MM.1S (cell line): ENCODE measurements around the gene ZNF766.

ENCODE experiments used
- DNase-seq: peaks from one replicate; pipeline ENCODE4 v3.0.0-alpha.2; 2015
- H2AFZ ChIP-seq: fragments of 300-600 bp; sonication (generic); 2 replicates; pipeline ENCODE4 v1.6.0; 2016; ENCODE audit warnings: antibody characterized with exemption, low read length
- H3F3A ChIP-seq: fragments of 300-600 bp; sonication (generic); 2 replicates; pipeline ENCODE4 v1.6.1; 2016; ENCODE audit warnings: mild to moderate bottlenecking, antibody characterized with exemption, low read length, moderate library complexity, mixed read lengths; ENCODE audit not compliant: insufficient read depth
- H3K27ac ChIP-seq: fragments of 300-600 bp; sonication (generic); 2 replicates; pipeline ENCODE4 v1.5.1; 2016; ENCODE audit warnings: mild to moderate bottlenecking, low read length
- H3K27me3 ChIP-seq: fragments of 300-600 bp; sonication (generic); replicated peaks from 2 replicates; pipeline ENCODE4 v1.6.0; 2016; ENCODE audit warnings: low read length; ENCODE audit not compliant: insufficient read depth
- H3K36me3 ChIP-seq: fragments of 300-600 bp; sonication (generic); replicated peaks from 2 replicates; pipeline ENCODE4 v1.6.1; 2016; ENCODE audit warnings: mild to moderate bottlenecking, low read length, mixed read lengths; ENCODE audit not compliant: insufficient read depth
- H3K4me1 ChIP-seq: fragments of 300-600 bp; sonication (generic); 2 replicates; pipeline ENCODE4 v1.6.1; 2016; ENCODE audit warnings: low read length, mixed read lengths
- H3K4me2 ChIP-seq: fragments of 300-600 bp; sonication (generic); 2 replicates; pipeline ENCODE4 v1.6.0; 2016; ENCODE audit warnings: low read depth, low read length
- H3K4me3 ChIP-seq: fragments of 300-600 bp; sonication (generic); 2 replicates; pipeline ENCODE4 v1.5.1; 2016; ENCODE audit warnings: low read length, mixed read lengths
- H3K79me2 ChIP-seq: fragments of 300-600 bp; sonication (generic); 2 replicates; pipeline ENCODE4 v1.6.1; 2016; ENCODE audit warnings: mixed run types, low read length, mixed read lengths
- H3K9ac ChIP-seq: fragments of 300-600 bp; sonication (generic); 2 replicates; pipeline ENCODE4 v1.6.1; 2016; ENCODE audit warnings: low read length, mixed read lengths
- H3K9me2 ChIP-seq: fragments of 300-600 bp; sonication (generic); replicated peaks from 2 replicates; pipeline ENCODE4 v1.6.1; 2016; ENCODE audit warnings: mild to moderate bottlenecking, low read length, mixed read lengths; ENCODE audit not compliant: insufficient read depth
- H3K9me3 ChIP-seq: fragments of 300-600 bp; sonication (generic); replicated peaks from 2 replicates; pipeline ENCODE4 v1.6.1; 2016; ENCODE audit warnings: mild to moderate bottlenecking, low read length, mixed read lengths; ENCODE audit not compliant: insufficient read depth
- H4K20me1 ChIP-seq: fragments of 300-600 bp; sonication (generic); 2 replicates; pipeline ENCODE4 v1.6.1; 2016; ENCODE audit warnings: mild to moderate bottlenecking, low read length, moderate library complexity, mixed read lengths; ENCODE audit not compliant: insufficient read depth
- EZH2 ChIP-seq: fragments of 300-600 bp; sonication (generic); optimal IDR thresholded peaks from 2 replicates; pipeline ENCODE3; 2017; ENCODE audit warnings: low read depth, mild to moderate bottlenecking, antibody characterized with exemption, low read length, mixed read lengths
- EZH2phosphoT487 ChIP-seq: fragments of 300-600 bp; sonication (generic); IDR thresholded peaks from 2 replicates; pipeline ENCODE4 v1.6.1; 2018; ENCODE audit warnings: antibody characterized with exemption, low read length
- TF ChIP-seq, protein P1 (sequence below): fragments of 300-600 bp; sonication (generic); IDR thresholded peaks from 2 replicates; pipeline ENCODE4 v1.5.1; 2016; ENCODE audit warnings: antibody characterized with exemption, low read length, mixed read lengths

ZNF766 gene

DNA sequence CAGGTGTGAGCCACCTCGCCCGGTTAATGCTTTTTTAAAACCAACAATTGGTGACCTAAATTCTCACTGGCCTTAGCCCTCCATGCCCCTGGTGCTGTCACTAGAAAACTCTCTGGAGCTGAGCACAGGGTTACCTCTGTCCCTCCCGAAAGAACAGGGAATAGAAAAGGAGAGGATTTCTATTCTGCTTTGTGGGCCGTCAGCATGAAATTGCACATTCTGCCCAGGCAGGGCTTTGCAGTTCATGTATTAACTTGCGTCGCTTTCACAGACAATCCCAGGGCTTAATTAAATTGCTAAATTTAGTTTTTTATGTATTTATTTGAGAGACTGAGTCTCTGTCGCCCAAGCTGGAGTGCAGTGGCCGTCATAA lies 27.0 kb downstream of the ZNF766 start:
- H2AFZ ChIP-seq, result peak overlapping the region; percentile 71
- no peaks in the 10 kb centered on the region for H3K4me1 ChIP-seq
- no peak overlapping the region for H3K27ac ChIP-seq
- H3K79me2 ChIP-seq, result no peaks in the 10 kb centered on the region
- no peaks in the 10 kb centered on the region for H3F3A ChIP-seq
- H3K9ac ChIP-seq, result no peak overlapping the region
- H3K9me2 ChIP-seq, result no peaks in the 10 kb centered on the region
- peak overlapping the region; percentile 64 for H3K4me3 ChIP-seq
- H4K20me1 ChIP-seq, result no peaks in the 10 kb centered on the region
- TF ChIP-seq EZH2, result no peak
- no peak for TF ChIP-seq EZH2phosphoT487
- TF ChIP-seq, protein P1, sequence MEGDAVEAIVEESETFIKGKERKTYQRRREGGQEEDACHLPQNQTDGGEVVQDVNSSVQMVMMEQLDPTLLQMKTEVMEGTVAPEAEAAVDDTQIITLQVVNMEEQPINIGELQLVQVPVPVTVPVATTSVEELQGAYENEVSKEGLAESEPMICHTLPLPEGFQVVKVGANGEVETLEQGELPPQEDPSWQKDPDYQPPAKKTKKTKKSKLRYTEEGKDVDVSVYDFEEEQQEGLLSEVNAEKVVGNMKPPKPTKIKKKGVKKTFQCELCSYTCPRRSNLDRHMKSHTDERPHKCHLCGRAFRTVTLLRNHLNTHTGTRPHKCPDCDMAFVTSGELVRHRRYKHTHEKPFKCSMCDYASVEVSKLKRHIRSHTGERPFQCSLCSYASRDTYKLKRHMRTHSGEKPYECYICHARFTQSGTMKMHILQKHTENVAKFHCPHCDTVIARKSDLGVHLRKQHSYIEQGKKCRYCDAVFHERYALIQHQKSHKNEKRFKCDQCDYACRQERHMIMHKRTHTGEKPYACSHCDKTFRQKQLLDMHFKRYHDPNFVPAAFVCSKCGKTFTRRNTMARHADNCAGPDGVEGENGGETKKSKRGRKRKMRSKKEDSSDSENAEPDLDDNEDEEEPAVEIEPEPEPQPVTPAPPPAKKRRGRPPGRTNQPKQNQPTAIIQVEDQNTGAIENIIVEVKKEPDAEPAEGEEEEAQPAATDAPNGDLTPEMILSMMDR, result no peak
- no peak for DNase-seq
- H3K9me3 ChIP-seq, result no peaks in the 10 kb centered on the region
- no peaks in the 10 kb centered on the region; the same call in 1 of the 2 replicates for H3K36me3 ChIP-seq
- no peaks in the 10 kb centered on the region for H3K27me3 ChIP-seq
- peak overlapping the region; percentile 61; the same call in 1 of the 2 replicates for H3K4me2 ChIP-seq

DNA sequence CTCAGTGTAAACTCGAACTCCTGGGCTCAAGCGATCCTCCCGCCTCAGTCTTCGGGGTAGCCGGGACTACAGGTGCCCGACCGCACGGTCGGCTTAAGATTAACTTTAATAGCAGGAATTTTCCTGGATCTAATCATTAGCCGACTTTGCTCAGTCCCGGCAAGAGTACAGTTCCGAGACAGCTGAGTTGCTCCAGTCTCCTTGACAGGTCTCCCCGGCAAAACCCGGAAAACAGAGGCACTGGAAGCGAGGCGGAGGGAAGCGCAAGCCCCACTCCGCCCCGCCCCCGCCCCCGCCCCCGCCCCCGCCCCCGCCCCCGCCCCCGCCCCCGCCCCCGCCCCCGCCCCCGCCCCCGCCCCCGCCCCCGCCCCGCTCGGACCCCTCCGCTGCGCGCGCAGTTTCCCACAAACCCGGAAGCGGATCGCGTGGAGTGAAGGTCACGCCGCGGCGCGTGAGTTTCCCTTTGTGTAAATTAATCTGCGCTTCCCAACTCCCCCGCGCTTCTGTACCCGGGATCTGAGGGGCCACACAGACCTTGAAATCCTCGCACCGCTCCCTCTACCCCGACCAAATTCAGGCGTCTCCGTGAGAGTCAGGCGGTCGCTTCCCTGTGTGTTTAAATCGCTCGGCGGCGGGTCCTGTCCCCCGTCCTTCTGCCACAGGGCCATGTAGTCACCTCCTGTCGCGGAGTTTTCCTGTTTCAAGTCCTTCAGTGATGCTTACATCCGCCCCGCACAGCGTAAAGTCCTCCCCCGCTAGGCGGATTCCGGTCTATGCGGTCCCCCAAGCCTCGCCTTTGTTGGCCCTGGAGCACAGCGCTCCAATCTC lies 27.6 kb downstream of the ZNF766 start, which contains the start of gene ZNF480:
Gene ZNF480 (plus strand): TSS at position 397 of the 828 bp plus-strand sequence. CDS start 3,244 bp downstream, outside the sequence.
- H3K27ac ChIP-seq, result no peak within 1 kb of the TSS
- no peaks in the 10 kb centered on the region for H3K9me3 ChIP-seq

DNA sequence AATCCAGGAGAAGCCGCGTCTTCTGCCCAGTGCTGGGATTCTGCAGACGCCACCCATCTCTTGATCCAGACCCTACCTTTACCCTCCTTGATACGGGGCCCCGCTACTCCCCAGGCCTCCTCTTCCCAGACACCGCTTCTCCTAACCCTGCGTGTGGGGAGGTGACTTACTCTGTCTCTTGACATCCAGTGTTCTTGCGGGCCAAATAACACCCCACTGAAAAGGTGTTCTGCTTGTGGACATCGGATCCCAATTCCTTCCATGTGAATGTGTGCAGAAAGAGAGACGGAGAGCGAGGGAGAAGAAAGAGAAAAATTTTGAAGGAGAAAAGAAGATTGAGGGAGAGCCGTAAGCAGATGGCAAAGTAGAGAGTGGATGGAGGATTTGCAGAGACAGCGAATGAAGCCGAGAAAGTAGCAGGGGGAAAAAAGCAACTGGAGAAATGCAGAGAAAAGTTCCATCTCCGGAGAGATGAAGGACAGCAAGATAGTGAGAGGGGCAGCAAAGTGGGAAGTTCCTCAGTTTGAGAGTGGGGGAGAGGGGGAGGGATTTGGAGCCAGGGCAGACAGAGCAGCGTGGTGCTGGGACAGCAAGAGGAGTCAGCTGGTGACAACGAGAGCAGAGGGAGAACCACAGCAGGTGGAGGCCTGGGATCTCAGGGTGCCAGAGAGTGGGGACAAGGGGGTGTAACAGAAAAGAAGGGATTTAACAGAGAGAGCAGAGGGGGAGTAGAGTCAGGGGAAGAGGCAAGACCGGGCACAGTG lies 28.4 kb downstream of the ZNF766 start:
- Histone ChIP-seq H3F3A (no peaks in the 10 kb centered on the region), H3K79me2 (no peaks in the 10 kb centered on the region), H3K9me2 (no peaks in the 10 kb centered on the region), H2AFZ (peak overlapping the region; percentile 99), H3K4me3 (peak overlapping the region; percentile 92), H3K27me3 (no peaks in the 10 kb centered on the region), H3K9me3 (no peaks in the 10 kb centered on the region), H3K27ac (no peak overlapping the region), H3K36me3 (no peaks in the 10 kb centered on the region; the same call in 1 of the 2 replicates), H3K4me2 (peak overlapping the region; percentile 87), H3K4me1 (no peaks in the 10 kb centered on the region), H4K20me1 (no peaks in the 10 kb centered on the region), H3K9ac (peak overlapping the region; percentile 74; the same call in 1 of the 2 replicates)
- TF ChIP-seq, protein P1, result no peak
- TF ChIP-seq EZH2 (no peak), EZH2phosphoT487 (no peak)
- DNase-seq, result no peak

More for the DNA sequence above, 27.6 kb downstream of the ZNF766 start, which contains the start of gene ZNF480:
- TF ChIP-seq, protein P1, result no peak
- no peak for TF ChIP-seq EZH2
- no peaks in the 10 kb centered on the region for H3K9me2 ChIP-seq
- H3K4me1 ChIP-seq, result no peaks in the 10 kb centered on the region
- H4K20me1 ChIP-seq, result no peaks in the 10 kb centered on the region
- H3K4me2 ChIP-seq, result peak within 1 kb of the TSS; percentile 87
- no peaks in the 10 kb centered on the region; the same call in 1 of the 2 replicates for H3K36me3 ChIP-seq
- peak; percentile 78 for DNase-seq
- H3K4me3 ChIP-seq, result peak within 1 kb of the TSS; percentile 92
- no peaks in the 10 kb centered on the region for H3K27me3 ChIP-seq
- H3K79me2 ChIP-seq, result no peaks in the 10 kb centered on the region
- peak within 1 kb of the TSS; percentile 74 for H3K9ac ChIP-seq
- H2AFZ ChIP-seq, result peak within 1 kb of the TSS; percentile 99
- H3F3A ChIP-seq, result no peaks in the 10 kb centered on the region
